ENCODE data around the gene ZNF383. TPM values are rescaled to one million over a fixed set of nuclear protein-coding genes. Genes with fewer than 3 reads are reported as not detected.

ZNF383 gene
- total and polyA plus RNA-seq, 9 of the 15 experiments (the other 6 are each of a cell fraction or from before 2014, with no cell fraction given), result 2.0 to 8.2 (median 5.3) TPM

DNA sequence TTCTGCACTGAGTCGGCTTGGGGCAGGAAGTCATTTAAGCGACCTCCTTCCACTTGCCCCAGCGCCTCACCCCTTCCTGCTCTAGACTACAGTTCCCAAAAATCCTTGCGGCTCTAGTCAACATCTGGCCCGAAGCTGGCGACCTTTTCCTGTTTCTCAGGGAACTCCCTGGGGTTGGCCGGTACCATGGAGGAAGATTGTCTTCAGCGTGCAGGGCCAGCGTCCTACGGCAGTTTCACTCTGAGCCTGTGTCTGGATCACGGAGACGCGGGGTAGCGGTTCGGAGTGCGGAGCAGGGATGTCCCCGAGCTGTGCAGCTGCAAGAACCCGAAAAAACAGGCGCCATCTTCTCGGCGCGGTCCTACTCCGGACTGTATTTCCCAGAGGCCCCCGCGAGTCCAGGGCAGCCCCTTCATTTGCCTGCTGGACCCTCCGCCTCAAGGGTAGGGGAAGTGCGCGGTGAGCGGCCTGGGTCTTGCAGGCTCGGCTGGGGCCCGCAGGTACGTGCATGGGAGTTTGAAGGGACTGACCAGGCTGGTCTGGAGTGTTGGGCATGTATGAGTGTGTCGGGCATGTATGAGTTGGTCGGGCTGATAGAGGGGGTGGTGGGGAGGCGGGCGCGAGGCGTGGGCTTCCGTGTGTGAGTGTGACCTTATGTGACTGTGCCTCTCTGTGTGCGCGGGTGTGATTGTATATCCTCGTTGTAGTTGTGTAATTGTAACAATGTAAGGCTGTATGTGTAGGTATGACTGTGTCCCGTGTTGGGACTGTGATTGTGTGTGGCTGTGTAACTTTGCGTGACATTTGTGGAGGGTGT lies at the start of gene ZNF383 (continued):
- TF ChIP-seq, protein P1, sequence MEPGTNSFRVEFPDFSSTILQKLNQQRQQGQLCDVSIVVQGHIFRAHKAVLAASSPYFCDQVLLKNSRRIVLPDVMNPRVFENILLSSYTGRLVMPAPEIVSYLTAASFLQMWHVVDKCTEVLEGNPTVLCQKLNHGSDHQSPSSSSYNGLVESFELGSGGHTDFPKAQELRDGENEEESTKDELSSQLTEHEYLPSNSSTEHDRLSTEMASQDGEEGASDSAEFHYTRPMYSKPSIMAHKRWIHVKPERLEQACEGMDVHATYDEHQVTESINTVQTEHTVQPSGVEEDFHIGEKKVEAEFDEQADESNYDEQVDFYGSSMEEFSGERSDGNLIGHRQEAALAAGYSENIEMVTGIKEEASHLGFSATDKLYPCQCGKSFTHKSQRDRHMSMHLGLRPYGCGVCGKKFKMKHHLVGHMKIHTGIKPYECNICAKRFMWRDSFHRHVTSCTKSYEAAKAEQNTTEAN (CRISPR knock-in tag; IDR thresholded peaks at IDR 0.05), result no peak
- TF ChIP-seq, protein P2, sequence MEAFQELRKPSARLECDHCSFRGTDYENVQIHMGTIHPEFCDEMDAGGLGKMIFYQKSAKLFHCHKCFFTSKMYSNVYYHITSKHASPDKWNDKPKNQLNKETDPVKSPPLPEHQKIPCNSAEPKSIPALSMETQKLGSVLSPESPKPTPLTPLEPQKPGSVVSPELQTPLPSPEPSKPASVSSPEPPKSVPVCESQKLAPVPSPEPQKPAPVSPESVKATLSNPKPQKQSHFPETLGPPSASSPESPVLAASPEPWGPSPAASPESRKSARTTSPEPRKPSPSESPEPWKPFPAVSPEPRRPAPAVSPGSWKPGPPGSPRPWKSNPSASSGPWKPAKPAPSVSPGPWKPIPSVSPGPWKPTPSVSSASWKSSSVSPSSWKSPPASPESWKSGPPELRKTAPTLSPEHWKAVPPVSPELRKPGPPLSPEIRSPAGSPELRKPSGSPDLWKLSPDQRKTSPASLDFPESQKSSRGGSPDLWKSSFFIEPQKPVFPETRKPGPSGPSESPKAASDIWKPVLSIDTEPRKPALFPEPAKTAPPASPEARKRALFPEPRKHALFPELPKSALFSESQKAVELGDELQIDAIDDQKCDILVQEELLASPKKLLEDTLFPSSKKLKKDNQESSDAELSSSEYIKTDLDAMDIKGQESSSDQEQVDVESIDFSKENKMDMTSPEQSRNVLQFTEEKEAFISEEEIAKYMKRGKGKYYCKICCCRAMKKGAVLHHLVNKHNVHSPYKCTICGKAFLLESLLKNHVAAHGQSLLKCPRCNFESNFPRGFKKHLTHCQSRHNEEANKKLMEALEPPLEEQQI (IDR thresholded peaks at IDR 0.05), result no peak
- TF ChIP-seq RBFOX2 (IDR thresholded peaks at IDR 0.05; ENCODE audit: low read depth, low read length) (peak; percentile 94), KHSRP (IDR thresholded peaks at IDR 0.05) (no peak), EZH2 (IDR thresholded peaks at IDR 0.05; ENCODE audit: borderline replicate concordance, low read depth, low read length) (no peak), PHB (CRISPR knock-in tag; IDR thresholded peaks at IDR 0.05) (no peak), MIER1 (IDR thresholded peaks at IDR 0.05; ENCODE audit: low read depth) (no peak), KDM1A (IDR thresholded peaks at IDR 0.05) (no peak), POLR3A (IDR thresholded peaks at IDR 0.05; ENCODE audit: borderline replicate concordance, extremely low read depth, insufficient read depth, insufficient read length) (no peak), SMARCC2 (IDR thresholded peaks at IDR 0.05; ENCODE audit: low read depth) (no peak; the same call in 1 of the 2 replicates), PRPF4 (IDR thresholded peaks at IDR 0.05; ENCODE audit: insufficient read depth, low read depth, low read length, poor library complexity, severe bottlenecking) (no peak), ZNF175 (CRISPR knock-in tag; IDR thresholded peaks at IDR 0.05; ENCODE audit: low read depth) (peak; percentile 72; the same call in 1 of the 2 replicates), HMGN3 (IDR thresholded peaks at IDR 0.05; ENCODE audit: borderline replicate concordance, extremely low read depth, insufficient read length, low read depth, low read length) (no peak), FOXJ3 (CRISPR knock-in tag; IDR thresholded peaks at IDR 0.05) (no peak), ZNF431 (CRISPR knock-in tag; IDR thresholded peaks at IDR 0.05) (no peak)
- TF ChIP-seq, protein P3, sequence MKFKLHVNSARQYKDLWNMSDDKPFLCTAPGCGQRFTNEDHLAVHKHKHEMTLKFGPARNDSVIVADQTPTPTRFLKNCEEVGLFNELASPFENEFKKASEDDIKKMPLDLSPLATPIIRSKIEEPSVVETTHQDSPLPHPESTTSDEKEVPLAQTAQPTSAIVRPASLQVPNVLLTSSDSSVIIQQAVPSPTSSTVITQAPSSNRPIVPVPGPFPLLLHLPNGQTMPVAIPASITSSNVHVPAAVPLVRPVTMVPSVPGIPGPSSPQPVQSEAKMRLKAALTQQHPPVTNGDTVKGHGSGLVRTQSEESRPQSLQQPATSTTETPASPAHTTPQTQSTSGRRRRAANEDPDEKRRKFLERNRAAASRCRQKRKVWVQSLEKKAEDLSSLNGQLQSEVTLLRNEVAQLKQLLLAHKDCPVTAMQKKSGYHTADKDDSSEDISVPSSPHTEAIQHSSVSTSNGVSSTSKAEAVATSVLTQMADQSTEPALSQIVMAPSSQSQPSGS (CRISPR knock-in tag; IDR thresholded peaks at IDR 0.05), result no peak
- TF ChIP-seq, protein P4, sequence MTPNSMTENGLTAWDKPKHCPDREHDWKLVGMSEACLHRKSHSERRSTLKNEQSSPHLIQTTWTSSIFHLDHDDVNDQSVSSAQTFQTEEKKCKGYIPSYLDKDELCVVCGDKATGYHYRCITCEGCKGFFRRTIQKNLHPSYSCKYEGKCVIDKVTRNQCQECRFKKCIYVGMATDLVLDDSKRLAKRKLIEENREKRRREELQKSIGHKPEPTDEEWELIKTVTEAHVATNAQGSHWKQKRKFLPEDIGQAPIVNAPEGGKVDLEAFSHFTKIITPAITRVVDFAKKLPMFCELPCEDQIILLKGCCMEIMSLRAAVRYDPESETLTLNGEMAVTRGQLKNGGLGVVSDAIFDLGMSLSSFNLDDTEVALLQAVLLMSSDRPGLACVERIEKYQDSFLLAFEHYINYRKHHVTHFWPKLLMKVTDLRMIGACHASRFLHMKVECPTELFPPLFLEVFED (CRISPR knock-in tag; conservative IDR thresholded peaks at IDR 0.05), result peak; percentile 77; the same call in 1 of the 2 replicates
- TF ChIP-seq, protein P5, sequence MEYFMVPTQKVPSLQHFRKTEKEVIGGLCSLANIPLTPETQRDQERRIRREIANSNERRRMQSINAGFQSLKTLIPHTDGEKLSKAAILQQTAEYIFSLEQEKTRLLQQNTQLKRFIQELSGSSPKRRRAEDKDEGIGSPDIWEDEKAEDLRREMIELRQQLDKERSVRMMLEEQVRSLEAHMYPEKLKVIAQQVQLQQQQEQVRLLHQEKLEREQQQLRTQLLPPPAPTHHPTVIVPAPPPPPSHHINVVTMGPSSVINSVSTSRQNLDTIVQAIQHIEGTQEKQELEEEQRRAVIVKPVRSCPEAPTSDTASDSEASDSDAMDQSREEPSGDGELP (CRISPR knock-in tag; IDR thresholded peaks at IDR 0.05; ENCODE audit: borderline replicate concordance), result peak; percentile 89
